HepG2 (cell line): ENCODE data around the gene USP35. TPM values are rescaled to one million over a fixed set of nuclear protein-coding genes. Genes with fewer than 3 reads are reported as not detected.

Experiments
- ATAC-seq: fragments of 200-7000 bp; cut with Tn5 transposase; 3 replicates; pipeline ENCODE4 v1.9.1; 2020; ENCODE audit warnings: mild to moderate bottlenecking, moderate library complexity
- BruUV-seq: library from RNA; stranded (reverse); fragments of 400-500 nt; replicated peaks from 2 replicates; lab custom pipeline; 2021; lab: Mats Ljungman, UMichigan
- CTCF ChIA-PET: fragments of 300-600 bp; formaldehyde crosslinking; extraction: SDS; loops from one replicate; lab custom pipeline; 2021; ENCODE audit warnings: low total read pairs, inconsistent platforms, low intra/inter-chr PET ratio; lab: Yijun Ruan, JAX
- POLR2A ChIA-PET: fragments of 350-600 bp; sonication (Branson Sonifier 250); formaldehyde crosslinking; loops from one replicate; lab custom pipeline; 2020; ENCODE audit warnings: antibody characterized with exemption, inconsistent platforms; lab: Yijun Ruan, JAX
- DNase-seq: peaks from one replicate; pipeline ENCODE4 v3.0.0-alpha.2; 2015; ENCODE audit warnings: low spot score
- FAIRE-seq: peaks from 3 replicates; lab custom pipeline; 2011; peaks lifted over from hg19 to GRCh38; lab: Jason Lieb, UNC
- H2AFZ ChIP-seq: one replicate; pipeline ENCODE4 v1.6.1; 2011; ENCODE audit warnings: low read length, inconsistent platforms
- H3K27ac ChIP-seq: fragments of 300-600 bp; 3 replicates; pipeline ENCODE4 v1.8.0; 2011; ENCODE audit warnings: mixed run types, mild to moderate bottlenecking, mixed read lengths, low read length, inconsistent platforms; ENCODE audit not compliant: insufficient read depth; ENCODE audit errors: extremely low read length
- H3K27me3 ChIP-seq, 2 experiments: fragments of 200-600 bp in 1 of 2; 2 replicates in 1 of 2; 3 replicates in 1 of 2; pipeline versions ENCODE4 v1.6.0 to v1.8.0; 2011; ENCODE audit warnings: low read length in 2 of 2, mild to moderate bottlenecking in 2 of 2, moderate library complexity in 2 of 2, inconsistent platforms in 1 of 2; ENCODE audit not compliant: insufficient read depth in 2 of 2, control insufficient read depth in 1 of 2
- H3K36me3 ChIP-seq, 2 experiments: fragments of 200-600 bp in 1 of 2; replicated peaks in 1 of 2; 2 replicates in 1 of 2; 3 replicates in 1 of 2; pipeline versions ENCODE4 v1.5.1 to v1.8.0; 2011; ENCODE audit warnings: low read length in 2 of 2, inconsistent platforms in 1 of 2; ENCODE audit not compliant: insufficient read depth in 2 of 2, control insufficient read depth in 1 of 2
- H3K4me1 ChIP-seq: 2 replicates; pipeline ENCODE4 v1.5.1; 2012; ENCODE audit warnings: low read length, inconsistent platforms; ENCODE audit not compliant: insufficient read depth
- H3K4me2 ChIP-seq: 2 replicates; pipeline ENCODE4 v1.6.0; 2011; ENCODE audit warnings: low read depth, low read length, inconsistent platforms
- H3K4me3 ChIP-seq, 3 experiments: fragments of 200-600 bp in 1 of 3; sonication (generic), shearing (Covaris generic) in 1 of 3; replicated peaks in 1 of 3; 2 replicates each; pipeline ENCODE4 v1.5.1; 2011 to 2016; ENCODE audit warnings: low read length in 3 of 3, inconsistent platforms in 2 of 3, low read depth in 2 of 3, mild to moderate bottlenecking in 2 of 3, control low read depth in 1 of 3, mixed read lengths in 1 of 3; ENCODE audit not compliant: insufficient read depth in 1 of 3
- H3K79me2 ChIP-seq: one replicate; pipeline ENCODE4 v1.6.1; 2011; ENCODE audit warnings: low read length, inconsistent platforms; ENCODE audit not compliant: insufficient read depth
- H3K9ac ChIP-seq: 2 replicates; pipeline ENCODE4 v1.6.0; 2011; ENCODE audit warnings: mild to moderate bottlenecking, low read depth, low read length, inconsistent platforms; ENCODE audit not compliant: insufficient read depth
- H3K9me3 ChIP-seq: 2 replicates; pipeline ENCODE4 v1.5.1; 2012; ENCODE audit warnings: mild to moderate bottlenecking, low read length
- H4K20me1 ChIP-seq: 2 replicates; pipeline ENCODE4 v1.6.0; 2011; ENCODE audit warnings: inconsistent platforms, mild to moderate bottlenecking, low read length, moderate library complexity; ENCODE audit not compliant: insufficient read depth
- FOXA1 ChIP-seq, 2 experiments: fragments of 450-650 bp in 1 of 2; sonication (generic) in 1 of 2; formaldehyde crosslinking in 1 of 2; IDR thresholded peaks; 2 replicates each; pipeline versions ENCODE4 v1.4.0 to v1.6.1; 2016 to 2020; ENCODE audit warnings: missing genetic modification reagents in 1 of 2
- FOXP4 ChIP-seq: sonication (generic); formaldehyde crosslinking; IDR thresholded peaks from 2 replicates; pipeline ENCODE4 v1.4.0; 2020; ENCODE audit warnings: missing genetic modification reagents
- GABPB1 ChIP-seq: IDR thresholded peaks from 2 replicates; pipeline ENCODE4 v1.6.1; 2016; ENCODE audit warnings: mild to moderate bottlenecking, missing genetic modification reagents, moderate library complexity, missing compliant biosample characterization
- KLF12 ChIP-seq: sonication (generic); formaldehyde crosslinking; IDR thresholded peaks from 2 replicates; pipeline ENCODE4 v1.4.0; 2020; ENCODE audit warnings: missing genetic modification reagents, borderline replicate concordance
- PCBP1 ChIP-seq: fragments of 200-400 bp; formaldehyde crosslinking; IDR thresholded peaks from 2 replicates; pipeline ENCODE4 v1.6.1; 2017; ENCODE audit warnings: mild to moderate bottlenecking, low read depth, low read length, borderline replicate concordance
- POGZ ChIP-seq: sonication (generic); formaldehyde crosslinking; IDR thresholded peaks from 2 replicates; pipeline ENCODE4 v1.4.0; 2020; ENCODE audit warnings: mild to moderate bottlenecking, missing genetic modification reagents
- SALL1 ChIP-seq: sonication (generic); formaldehyde crosslinking; IDR thresholded peaks from 2 replicates; pipeline ENCODE4 v1.8.0; 2022; ENCODE audit warnings: mild to moderate bottlenecking, missing genetic modification reagents
- SAP130 ChIP-seq: IDR thresholded peaks from 2 replicates; pipeline ENCODE4 v1.6.1; 2016; ENCODE audit warnings: low read depth
- TBX2 ChIP-seq: sonication (generic); formaldehyde crosslinking; IDR thresholded peaks from 2 replicates; pipeline ENCODE4 v1.5.0; 2020; ENCODE audit warnings: missing genetic modification reagents, mild to moderate bottlenecking, borderline replicate concordance
- ZKSCAN1 ChIP-seq: fragments of 150-350 bp; IDR thresholded peaks from 2 replicates; pipeline ENCODE4 v1.6.1; 2014; ENCODE audit warnings: low read length
- ZNF292 ChIP-seq: sonication (generic); formaldehyde crosslinking; IDR thresholded peaks from 2 replicates; pipeline ENCODE4 v1.8.1; 2022; ENCODE audit warnings: mild to moderate bottlenecking, low read depth, missing genetic modification reagents, borderline replicate concordance
- ZNF704 ChIP-seq: sonication (generic); formaldehyde crosslinking; IDR thresholded peaks from 2 replicates; pipeline ENCODE4 v1.8.1; 2023; ENCODE audit warnings: mild to moderate bottlenecking, inconsistent platforms, moderate library complexity, missing genetic modification reagents, borderline replicate concordance
- WGBS: methylation state at CpG from one replicate; pipeline ENCODE4 v1.1.6; 2017; ENCODE audit warnings: low lambda C conversion rate; 5-methylcytosine and 5-hydroxymethylcytosine counted together
- in situ Hi-C: cut with HindIII; loops from 2 replicates; pipeline ENCODE4 v1.10.0; 2017; ENCODE audit warnings: low pct_unique_long_range_greater_than_20kb; ENCODE audit not compliant: extremely low pct_ligation_motif_present
- intact Hi-C: fragments of 100-400 bp; cut with micrococcal nuclease; formaldehyde crosslinking; loops from one replicate; pipeline ENCODE4 v1.10.0; 2022; ENCODE audit not compliant: unreplicated experiment
- polyA plus RNA-seq, 8 experiments: library from polyadenylated mRNA; depleted of rRNA in 3 of 8; stranded (reverse) in 7 of 8; unstranded in 1 of 8; fragments of >200 nt; fragmentation: Illumina TruSeq in 4 of 8; extraction: Trizol in 4 of 8; gene quantifications; 2 replicates each; pipeline versions ENCODE4 v1.2.1 to v1.2.3, GENCODE V29; 2011 to 2016; ENCODE audit warnings: low read depth in 4 of 8, missing spikeins in 1 of 8, mixed read lengths in 1 of 8; ENCODE audit not compliant: insufficient read depth in 1 of 8
- total RNA-seq, 5 experiments: library from RNA; depleted of rRNA; stranded (reverse); fragments of >200 nt; fragmentation: Illumina TruSeq; extraction: Trizol; gene quantifications; 2 replicates each; pipeline ENCODE4 v1.2.3, GENCODE V29; 2016; ENCODE audit warnings: low read depth in 1 of 5

Gene USP35
- total and polyA plus RNA-seq, 2 of the 13 experiments (the other 11 are each of a cell fraction or from before 2014, with no cell fraction given), result 4.6 to 7.7 TPM

GRCh38 chr11:78189851-78190250 lies 1.1 kb downstream of the USP35 start (continued):
- no peak for TF ChIP-seq ZKSCAN1
- TF ChIP-seq GABPB1 (CRISPR knock-in tag), result no peak

GRCh38 chr11:78190374-78190773 lies 1.7 kb downstream of the USP35 start:
- Histone ChIP-seq H3K4me1 (peaks cover 86% of the 10 kb centered on the region), H3K9ac (0 out of 2 replicates have a peak overlapping the region, but pooled peaks have one; percentile 64), H3K27ac (peak overlapping the region; percentile 39), H2AFZ (no peak overlapping the region), H4K20me1 (no peaks in the 10 kb centered on the region), H3K9me3 (no peaks in the 10 kb centered on the region), H3K27me3 (no peaks in the 10 kb centered on the region; a peak in 1 of 5 replicates), H3K4me2 (peak overlapping the region; percentile 86), H3K4me3 (peak overlapping the region; percentile 10 to 48 (median 16); a peak in 3 of 6 replicates), H3K36me3 (no peaks in the 10 kb centered on the region), H3K79me2 (peaks cover 13% of the 10 kb centered on the region)
- intact Hi-C loops (no loop called here), in situ Hi-C loops (no loop called here)
- no peak for ATAC-seq
- no peak for DNase-seq
- ChIA-PET POLR2A (interaction anchor here (0.7 to 3.9 kb wide), 5 partner anchors 19 to 149 kb away, joined by 3 to 37 read pairs (median 3); partner anchors contain the start of gene ALG8), CTCF (no interaction called here)
- no peak for FAIRE-seq
- WGBS, result 83% methylated on average over 3 of the region's 3 CpGs
- TSS peak; percentile 48 for BruUV-seq
- peak; percentile 5; the same call in 1 of the 2 replicates for TF ChIP-seq ZNF292
- no peak for TF ChIP-seq GABPB1 (CRISPR knock-in tag)
- 0 out of 2 replicates have a peak, but pooled peaks have one; percentile 1 for TF ChIP-seq TBX2 (CRISPR knock-in tag)

- CTCF ChIA-PET, result no interaction called here
- FAIRE-seq (peak; percentile 23), ATAC-seq (peak; percentile 1; the same call in 1 of the 3 replicates), DNase-seq (peak; percentile 32)
- Histone ChIP-seq H3K36me3 (no peaks in the 10 kb centered on the region), H3K4me3 (peak overlapping the region; percentile 10 to 48 (median 16); a peak in 2 of 6 replicates), H3K9ac (no peak overlapping the region), H2AFZ (no peak overlapping the region), H3K27me3 (no peaks in the 10 kb centered on the region; a peak in 1 of 5 replicates), H3K9me3 (no peaks in the 10 kb centered on the region), H3K27ac (peak overlapping the region; percentile 39), H3K4me2 (peak overlapping the region; percentile 86), H3K79me2 (peaks cover 13% of the 10 kb centered on the region), H3K4me1 (peaks cover 82% of the 10 kb centered on the region), H4K20me1 (no peaks in the 10 kb centered on the region)
- POLR2A ChIA-PET, result interaction anchor here (1.0 to 3.9 kb wide), 4 partner anchors 20 to 150 kb away, joined by 3 to 37 read pairs (median 4); partner anchors contain the start of gene ALG8
- WGBS, result 44% methylated on average over 13 of the region's 14 CpGs
- BruUV-seq, result no TSS peak
- intact Hi-C loops (no loop called here), in situ Hi-C loops (no loop called here)
- TF ChIP-seq POGZ (0 out of 2 replicates have a peak, but pooled peaks have one; percentile 23), PCBP1 (no peak), FOXP4 (CRISPR knock-in tag) (peak; percentile 31; the same call in 1 of the 2 replicates), KLF12 (CRISPR knock-in tag) (peak; percentile 44; the same call in 1 of the 2 replicates), SAP130 (CRISPR knock-in tag) (peak; percentile 89), ZNF704 (CRISPR knock-in tag) (no peak), FOXA1 (IDR thresholded peaks at IDR 0.05) (no peak), FOXA1 (CRISPR knock-in tag; IDR thresholded peaks at IDR 0.05) (peak; percentile 61), SALL1 (CRISPR knock-in tag) (peak; percentile 46)
Observed at GRCh38 chr11:78190871-78191538, 2.3 kb downstream of the USP35 start.
